Activated naive CD4-positive, alpha-beta T cell treated with anti-CD3 and anti-CD28 coated beads, Interleukin-2, amount 50 U/mL, for 16 hours (primary cell): Measurements from ENCODE around the gene PEX5.
"Not testable (repeated sequence)": the region's sequence is repeated elsewhere in the genome, so short reads cannot be mapped to it uniquely, and the experiment has no call there.

Experiments
- DNase-seq: peaks from one replicate; pipeline ENCODE4 v3.0.0-alpha.2; 2020

Gene PEX5

GRCh38 chr12:7161327-7161726 is 28.2 kb upstream of the PEX5 start:
- DNase-seq, result no peak

DNA sequence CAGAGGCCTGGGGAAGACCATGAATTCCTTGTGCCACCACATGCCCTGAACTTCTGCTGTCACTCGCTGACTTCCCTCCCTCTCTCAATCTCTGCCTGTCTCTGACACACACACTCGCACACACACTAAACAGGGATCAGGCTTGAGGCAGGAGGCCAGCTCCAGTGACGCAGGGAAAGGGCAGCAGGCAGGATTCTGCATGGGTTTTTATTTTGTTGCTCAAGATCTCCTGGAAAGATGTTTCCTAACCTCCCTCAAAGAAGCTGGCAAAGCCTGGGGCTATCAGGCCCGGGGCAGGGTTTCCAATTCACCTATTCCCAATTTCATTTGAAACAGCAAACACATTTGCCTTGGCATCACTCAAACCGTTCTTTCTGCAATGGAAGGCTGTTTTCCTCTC is 27.7 kb upstream of the PEX5 start:
- DNase-seq, result no peak

DNA sequence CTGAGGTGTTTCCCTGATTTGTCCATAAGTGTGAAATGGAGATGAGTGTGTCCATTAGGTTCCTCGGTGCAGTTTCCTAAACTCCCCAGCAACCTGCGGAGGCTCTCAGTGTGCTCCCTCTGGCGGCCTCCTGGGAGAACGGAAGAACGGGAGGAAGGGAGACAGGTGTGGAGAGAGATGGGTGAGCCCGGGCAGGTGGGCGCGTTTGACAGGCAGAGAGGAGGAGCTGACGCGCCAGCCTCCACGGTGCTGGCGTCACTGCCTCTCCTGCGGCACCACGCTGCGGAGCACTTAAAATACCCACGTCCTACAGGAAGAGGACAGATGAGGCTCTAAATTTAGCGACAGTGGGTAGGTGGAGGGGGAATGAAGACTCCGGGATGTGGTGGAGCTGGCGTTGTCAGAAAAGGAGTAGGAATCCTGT is 26.8 kb upstream of the PEX5 start:
- no peak for DNase-seq

- no peak for DNase-seq
Measured at GRCh38 chr12:7169951-7170350, 19.5 kb upstream of the PEX5 start.

DNA sequence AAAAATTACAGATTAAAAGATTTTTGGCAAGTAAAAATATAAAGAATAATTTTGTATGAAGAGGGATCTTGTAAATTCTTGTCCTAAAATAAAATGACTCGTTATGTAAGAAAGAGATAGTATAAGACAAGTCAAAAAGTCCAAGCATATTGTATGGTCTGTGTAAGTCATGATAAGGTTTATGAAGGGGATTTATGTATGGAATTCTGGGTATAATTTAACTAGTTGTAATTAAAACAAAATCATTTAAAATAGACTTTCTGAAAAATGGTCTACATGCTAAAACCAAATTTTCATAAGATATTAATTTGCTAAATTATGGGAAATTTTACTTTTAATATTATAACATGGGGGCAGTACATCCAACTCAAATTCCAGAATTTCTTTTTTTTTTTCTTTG is 17.6 kb upstream of the PEX5 start:
- no peak for DNase-seq

GRCh38 chr12:7175493-7175892 is 14.0 kb upstream of the PEX5 start:
- DNase-seq, result no peak

DNA sequence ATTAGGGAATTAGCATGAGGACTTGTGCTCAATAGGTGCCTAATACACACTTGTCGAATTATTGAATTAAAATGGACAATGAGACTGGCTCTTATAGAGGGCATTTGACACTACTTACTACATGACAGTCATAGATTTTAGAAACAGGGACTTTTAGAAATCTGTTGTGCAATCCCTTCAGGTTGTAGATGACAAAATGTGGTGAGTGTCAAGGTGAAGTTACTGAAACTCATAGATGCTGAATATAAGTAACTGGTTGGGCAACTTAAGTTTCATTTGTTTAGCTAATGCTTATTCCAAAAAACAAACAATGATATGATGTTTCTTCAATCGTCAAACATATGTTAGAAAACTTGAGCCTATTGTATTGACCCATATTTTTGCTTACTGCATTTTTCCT is 12.9 kb upstream of the PEX5 start:
- no peak for DNase-seq

DNA sequence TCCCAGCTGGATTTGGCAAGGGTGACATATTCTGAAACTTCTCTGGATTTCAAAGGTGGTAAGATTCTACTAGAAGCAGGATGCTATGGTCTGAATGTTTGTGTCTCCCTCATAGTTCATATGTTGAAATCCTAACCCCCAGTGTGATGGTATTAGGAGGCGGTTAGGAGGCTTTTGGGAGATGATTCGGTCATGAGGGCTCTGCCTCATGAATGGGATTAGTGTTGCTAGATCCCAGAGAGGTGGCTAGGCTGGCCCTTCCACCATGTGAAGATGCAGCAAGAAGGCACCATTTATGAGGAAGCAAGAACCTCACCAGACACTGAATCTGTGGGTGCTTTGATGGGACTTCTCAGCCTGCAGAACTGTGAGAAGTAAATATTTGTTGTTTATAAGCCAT is 11.0 kb upstream of the PEX5 start:
- no peak for DNase-seq

DNA sequence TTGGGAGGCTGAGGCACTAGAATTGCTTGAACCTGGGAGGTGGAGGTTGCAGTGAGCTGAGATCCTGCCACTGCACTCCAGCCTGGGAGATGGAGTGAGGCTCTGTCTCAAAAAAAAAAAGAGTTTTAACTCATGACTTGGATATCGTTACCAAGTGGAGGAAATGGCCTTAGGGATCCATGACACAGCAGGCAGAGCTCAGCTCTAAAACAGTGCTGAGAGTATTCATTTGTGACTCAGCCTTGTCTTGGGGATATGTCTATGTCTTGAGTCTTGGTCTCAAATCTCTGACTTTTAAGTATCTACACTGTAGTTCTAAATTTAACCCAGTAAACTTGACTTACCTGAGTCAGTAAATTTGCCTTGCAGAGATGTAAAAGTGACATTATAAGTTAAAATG is 8.8 kb upstream of the PEX5 start:
- DNase-seq, result no peak

DNA sequence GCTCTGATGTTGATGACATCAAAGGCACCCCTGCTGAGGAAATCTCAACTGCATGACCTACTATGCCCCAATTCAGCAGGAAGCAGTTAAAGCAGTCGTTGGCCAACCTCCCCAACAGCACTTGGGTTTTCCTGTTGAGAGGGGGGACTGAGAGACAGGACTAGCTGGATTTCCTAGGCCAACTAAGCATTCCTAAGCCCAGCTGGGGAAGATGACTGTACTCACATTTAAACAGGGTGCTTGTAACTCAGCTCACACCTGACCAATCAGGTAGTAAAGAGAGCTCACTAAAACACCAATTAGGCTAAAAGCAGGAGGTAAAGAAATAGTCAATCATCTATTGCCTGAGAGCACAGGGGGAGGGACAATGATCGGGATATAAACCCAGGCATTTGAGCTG is 3.4 kb upstream of the PEX5 start:
- DNase-seq, result not testable (repeated sequence)

DNA sequence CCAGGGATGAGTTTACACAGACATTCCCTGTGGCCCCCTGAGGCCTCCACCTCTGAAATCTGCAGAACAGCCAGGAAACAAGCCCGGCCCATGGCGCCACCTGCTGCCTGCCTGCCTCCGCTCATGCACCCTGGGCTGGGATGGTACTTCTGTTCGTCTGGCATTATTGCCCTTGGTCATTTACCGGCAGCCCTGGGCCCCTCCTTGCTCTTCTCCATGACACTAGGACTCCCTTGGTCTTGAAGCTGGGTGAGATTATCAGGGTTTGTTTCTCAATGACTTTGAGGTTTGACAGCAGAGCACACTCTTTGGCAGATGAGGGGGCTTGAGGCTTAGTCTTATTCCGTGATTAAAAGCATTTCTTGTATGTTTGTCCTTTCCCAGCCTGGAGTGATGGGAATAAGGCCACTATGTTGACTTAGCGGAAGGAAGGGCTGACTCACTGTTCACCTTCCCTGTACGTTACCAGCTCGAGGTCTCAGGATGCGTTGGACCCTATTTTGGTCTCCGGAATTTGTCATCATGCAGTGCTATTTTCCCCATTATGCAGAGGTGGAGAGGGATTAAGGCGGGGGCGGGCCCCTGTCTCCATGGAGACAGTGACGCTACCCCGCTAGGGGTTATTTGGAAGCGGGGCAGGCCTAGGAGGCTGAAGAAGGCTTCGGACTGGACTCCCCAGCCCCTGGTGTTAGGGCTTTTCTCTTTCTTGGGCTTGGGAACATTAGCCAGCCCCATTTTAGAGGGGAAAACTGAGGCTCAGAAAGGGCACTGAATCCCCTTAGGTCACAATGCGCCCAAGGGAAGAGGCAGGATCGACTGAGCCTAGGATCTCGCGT is 706 bp upstream of the PEX5 start:
- peak; percentile 67 for DNase-seq

DNA sequence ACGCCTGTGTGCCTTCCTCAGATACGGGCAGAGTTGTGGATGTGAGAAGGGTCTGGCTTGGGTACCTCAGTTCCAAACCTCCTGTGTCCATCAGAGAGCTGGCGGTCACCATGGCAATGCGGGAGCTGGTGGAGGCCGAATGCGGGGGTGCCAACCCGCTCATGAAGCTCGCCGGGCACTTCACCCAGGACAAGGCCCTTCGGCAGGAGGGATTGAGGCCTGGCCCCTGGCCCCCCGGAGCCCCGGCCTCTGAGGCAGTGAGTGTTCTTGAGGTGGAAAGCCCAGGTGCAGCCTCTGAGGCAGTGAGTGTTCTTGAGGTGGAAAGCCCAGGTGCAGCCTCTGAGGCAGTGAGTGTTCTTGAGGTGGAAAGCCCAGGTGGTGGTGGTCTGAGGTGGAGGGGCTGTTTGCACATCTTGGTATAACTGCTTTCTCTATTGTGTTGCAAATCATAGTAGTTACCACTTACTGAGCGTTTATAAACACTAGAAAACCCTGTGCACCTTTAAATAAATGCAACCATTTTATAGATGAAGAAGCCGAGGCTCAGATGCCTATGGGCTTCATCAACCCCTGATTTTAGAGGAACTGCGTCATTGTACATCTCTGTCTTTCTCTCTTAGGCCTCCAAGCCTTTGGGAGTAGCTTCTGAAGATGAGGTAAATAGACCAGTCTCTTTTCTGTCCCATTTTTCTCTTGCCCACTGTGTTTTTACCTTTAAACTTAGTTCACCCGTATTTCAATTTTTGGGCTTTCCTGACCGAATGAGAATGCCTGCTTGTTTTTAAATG is 976 bp downstream of the PEX5 start:
- DNase-seq, result peak; percentile 16

DNA sequence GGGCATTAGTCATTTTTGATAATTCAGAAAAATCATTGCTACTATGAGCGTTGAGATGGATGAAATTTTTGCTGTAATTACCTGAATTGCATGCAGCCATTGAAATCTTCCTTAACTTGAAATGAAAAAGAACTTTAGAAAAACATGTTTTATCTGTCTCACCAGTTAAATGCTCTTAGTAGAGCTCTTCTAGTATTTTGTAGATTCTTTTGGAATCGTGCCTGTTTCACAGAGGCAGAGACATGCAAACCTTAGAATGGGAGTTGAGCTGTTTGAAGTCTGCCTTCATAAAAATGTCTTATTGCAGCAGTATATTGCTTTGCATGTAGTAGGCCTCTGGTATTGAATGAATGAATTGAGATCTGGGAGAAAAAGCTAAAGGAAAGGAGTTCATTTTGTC is 4.2 kb downstream of the PEX5 start:
- no peak for DNase-seq

GRCh38 chr12:7197841-7198240 is 8.4 kb downstream of the PEX5 start:
- DNase-seq, result no peak

GRCh38 chr12:7203109-7203508 is 13.6 kb downstream of the PEX5 start:
- DNase-seq, result no peak

GRCh38 chr12:7205091-7205490 is 15.6 kb downstream of the PEX5 start:
- no peak for DNase-seq

DNA sequence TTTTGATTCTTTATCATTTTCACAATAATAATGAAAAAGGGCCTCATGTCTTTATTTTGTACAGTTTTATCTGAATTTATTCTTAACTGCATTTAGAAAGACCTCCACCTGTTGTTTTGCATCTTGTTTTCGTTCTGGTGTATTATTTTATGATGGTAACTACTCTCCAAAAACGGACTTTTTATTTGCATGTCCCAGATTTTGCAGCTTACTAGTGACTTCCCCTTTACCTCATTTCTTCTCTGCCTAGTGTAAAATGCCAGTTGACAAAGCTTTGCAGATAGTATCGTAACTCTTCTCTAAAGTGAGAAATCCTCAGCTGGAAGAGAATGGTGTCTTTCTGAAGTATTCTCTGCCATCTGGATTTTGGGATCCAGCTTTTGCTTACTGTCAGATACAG is 17.2 kb downstream of the PEX5 start:
- no peak for DNase-seq

DNA sequence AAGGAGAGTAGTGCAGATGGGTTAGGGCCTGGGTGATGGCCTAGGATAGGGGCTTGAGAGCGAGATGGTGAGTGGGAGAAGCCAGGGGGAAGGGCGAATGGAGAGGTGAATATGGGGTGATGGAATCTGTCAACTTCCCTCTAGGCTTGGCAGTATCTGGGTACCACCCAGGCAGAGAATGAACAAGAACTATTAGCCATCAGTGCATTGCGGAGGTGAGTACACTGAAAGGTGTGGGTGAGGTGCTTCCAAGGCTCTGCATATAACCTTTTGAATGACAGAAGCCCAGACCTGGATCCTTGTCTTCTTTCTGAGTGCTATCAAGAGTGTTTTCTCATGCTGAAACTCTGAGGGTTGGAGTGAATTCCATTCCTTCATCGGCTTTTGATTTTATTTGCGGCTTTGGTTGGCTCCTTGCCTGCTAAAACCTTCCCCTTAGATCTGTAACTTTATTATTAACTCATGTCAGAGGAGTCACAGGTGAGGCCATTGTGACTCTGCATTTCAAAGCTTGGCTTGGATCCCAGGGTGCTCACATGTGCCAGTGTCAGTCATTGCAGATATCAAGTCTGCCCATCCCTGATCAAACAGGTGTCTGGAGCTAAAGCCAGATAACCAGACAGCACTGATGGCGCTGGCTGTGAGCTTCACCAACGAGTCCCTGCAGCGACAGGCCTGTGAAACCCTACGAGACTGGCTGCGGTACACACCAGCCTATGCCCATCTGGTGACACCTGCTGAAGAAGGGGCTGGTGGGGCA is 18.6 kb downstream of the PEX5 start:
- no peak for DNase-seq

DNA sequence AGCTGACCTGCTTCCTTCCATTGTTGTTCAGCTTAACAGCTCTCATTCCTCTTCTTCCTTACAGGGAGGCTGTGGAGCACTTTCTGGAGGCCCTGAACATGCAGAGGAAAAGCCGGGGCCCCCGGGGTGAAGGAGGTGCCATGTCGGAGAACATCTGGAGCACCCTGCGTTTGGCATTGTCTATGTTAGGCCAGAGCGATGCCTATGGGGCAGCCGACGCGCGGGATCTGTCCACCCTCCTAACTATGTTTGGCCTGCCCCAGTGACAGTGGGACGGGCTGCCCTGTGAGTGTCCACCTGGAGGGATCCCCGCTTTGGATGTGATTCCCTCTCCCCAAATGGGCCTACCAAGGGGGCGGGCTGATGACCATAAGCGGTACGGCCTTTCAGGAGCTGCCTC is 20.5 kb downstream of the PEX5 start:
- no peak for DNase-seq

DNA sequence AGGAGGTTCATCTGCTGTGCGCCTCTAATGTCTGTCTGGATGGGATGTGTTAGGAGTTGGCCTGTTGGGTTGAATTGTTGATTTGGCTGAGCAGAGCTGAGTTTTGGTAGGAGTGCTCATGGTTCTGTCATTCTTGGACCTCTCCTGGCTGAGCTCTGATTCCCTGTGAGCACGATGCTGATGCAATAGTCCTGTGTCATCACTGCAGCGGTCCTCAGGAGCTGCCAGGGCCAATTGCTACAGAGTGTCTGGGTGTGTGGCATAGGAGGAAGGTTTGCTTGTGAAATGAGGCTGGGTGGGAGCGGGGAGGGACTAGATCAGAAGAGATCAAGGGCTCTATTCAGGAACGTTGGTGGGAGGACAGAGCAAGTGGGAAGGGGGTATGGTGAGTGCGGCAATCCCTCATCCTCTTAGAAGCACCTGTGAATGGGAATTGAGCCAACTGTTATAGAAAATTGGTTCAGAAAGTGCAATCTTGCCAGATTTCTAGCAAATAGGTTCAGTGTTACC is 21.2 kb downstream of the PEX5 start:
- DNase-seq, result no peak

GRCh38 chr12:7212678-7213077 is 23.2 kb downstream of the PEX5 start:
- no peak for DNase-seq

GRCh38 chr12:7213745-7214144 is 24.3 kb downstream of the PEX5 start:
- DNase-seq, result not testable (repeated sequence)

GRCh38 chr12:7217475-7218069 is 28.1 kb downstream of the PEX5 start:
- no peak for DNase-seq
